GM13977 (cell line): ENCODE results near the gene PTGIR.

Experiments used
- DNase-seq: peaks from one replicate; pipeline ENCODE4 v3.0.0; 2012; ENCODE audit warnings: low spot score
- CTCF ChIP-seq: IDR thresholded peaks from 2 replicates; pipeline ENCODE4 v1.5.1; 2012; ENCODE audit warnings: mild to moderate bottlenecking, control low read depth; ENCODE audit not compliant: insufficient read depth; ENCODE audit errors: extremely low read depth, missing control alignments
- in situ Hi-C: fragments of 300-500 bp; cut with MboI; formaldehyde crosslinking; loops from one replicate; pipeline ENCODE4 v1.12.0; 2022; ENCODE audit warnings: low sequenced_read_pairs, low pct_unique_long_range_greater_than_20kb, mixed read lengths, inconsistent platforms; ENCODE audit not compliant: unreplicated experiment

The PTGIR gene

GRCh38 chr19:46648961-46649960, 24.4 kb upstream of the PTGIR start:
- in situ Hi-C loops = no loop called here
- no peak for TF ChIP-seq CTCF
- DNase-seq = no peak

- peak; percentile 60 for DNase-seq
- in situ Hi-C loops = no loop called here
- TF ChIP-seq CTCF = no peak
Observed at GRCh38 chr19:46648060-46648960, 23.4 kb upstream of the PTGIR start.

- in situ Hi-C loops = no loop called here
- no peak for DNase-seq
- no peak for TF ChIP-seq CTCF
Observed at GRCh38 chr19:46646402-46646801, 21.5 kb upstream of the PTGIR start.

- TF ChIP-seq CTCF = no peak
- in situ Hi-C loops = no loop called here
- DNase-seq = no peak
Observed at GRCh38 chr19:46644720-46645119, 19.8 kb upstream of the PTGIR start.

DNA sequence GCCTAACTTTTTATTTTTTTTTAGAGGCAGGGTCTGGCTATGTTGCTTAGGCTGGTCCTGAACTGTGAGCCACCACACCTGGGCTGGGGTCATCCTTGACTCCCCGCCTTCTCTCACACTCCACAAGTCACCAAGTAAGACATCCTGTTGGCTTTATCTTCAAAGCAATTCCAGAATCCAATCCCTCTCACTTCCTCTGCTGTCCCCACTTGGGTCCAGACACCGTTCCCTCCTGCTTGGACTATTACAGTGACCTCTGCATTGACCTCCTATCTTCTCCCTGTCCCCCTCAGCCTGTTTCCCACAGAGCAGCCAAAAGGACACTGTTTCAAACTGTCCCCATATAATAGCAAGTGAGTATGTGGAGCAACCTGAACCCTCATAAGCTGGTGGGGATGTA, 15.8 kb upstream of the PTGIR start:
- in situ Hi-C loops = no loop called here
- no peak for DNase-seq
- no peak for TF ChIP-seq CTCF

DNA sequence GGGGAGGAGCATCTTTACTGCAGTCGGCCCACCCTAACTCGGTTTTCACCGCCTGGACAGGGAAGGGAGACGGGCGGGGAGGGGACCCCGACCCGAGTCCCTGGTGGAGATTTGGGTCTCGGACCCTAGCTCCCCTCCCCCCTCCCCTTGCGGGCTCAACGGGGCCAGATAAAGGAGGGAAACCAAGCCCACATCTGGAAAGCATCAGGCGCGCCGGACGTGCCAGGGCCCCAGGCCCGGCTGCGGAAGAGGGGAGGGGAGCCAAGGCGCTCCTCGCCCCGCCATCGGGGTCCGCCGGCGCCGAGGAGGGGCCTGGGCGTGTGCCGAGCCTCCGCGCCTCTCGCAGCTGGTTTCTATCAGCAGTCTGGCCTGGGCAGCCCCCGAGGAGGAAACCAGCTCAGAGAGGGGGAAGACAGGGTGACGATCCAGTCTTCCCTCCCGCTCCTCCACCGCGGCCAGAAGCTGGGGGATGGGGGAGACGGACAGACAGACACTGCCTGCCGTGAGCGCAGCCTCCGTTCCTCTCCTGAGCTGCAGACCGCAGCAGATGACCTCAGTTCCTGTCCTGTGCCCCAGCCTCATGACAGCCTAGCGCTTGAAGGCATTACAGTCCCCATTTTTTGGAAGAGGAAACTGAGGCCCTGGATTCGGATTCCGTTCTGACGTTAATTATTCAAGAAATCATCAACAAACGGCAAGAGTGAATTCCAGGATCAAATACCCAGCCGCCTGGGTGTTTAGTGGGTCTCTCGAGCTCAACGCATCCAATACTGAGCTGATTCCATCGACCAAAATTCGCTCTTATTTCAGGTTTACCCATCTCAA, 14.7 kb upstream of the PTGIR start:
- in situ Hi-C loops = no loop called here
- TF ChIP-seq CTCF = no peak
- peak; percentile 64 for DNase-seq
